ENCODE measurements around the gene CDC34.

DNA sequence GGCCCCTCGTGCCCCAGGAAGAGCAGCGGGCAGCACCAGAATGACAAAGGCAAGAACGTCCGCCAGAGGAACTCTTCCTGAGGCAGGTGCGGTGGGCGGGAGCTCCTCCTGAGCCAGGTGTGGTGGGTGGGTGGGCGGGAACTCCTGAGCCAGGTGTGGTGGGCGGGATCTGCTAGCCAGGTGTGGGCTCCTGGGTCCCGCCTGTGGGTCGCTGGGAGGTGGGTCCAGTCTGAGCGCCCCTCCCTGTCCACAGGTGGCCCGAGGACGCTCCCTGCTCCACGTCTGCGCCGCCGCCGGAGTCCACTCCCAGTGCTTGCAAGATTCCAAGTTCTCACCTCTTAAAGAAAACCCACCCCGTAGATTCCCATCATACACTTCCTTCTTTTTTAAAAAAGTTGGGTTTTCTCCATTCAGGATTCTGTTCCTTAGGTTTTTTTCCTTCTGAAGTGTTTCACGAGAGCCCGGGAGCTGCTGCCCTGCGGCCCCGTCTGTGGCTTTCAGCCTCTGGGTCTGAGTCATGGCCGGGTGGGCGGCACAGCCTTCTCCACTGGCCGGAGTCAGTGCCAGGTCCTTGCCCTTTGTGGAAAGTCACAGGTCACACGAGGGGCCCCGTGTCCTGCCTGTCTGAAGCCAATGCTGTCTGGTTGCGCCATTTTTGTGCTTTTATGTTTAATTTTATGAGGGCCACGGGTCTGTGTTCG is 51.1 kb downstream of the CDC34 start:
- TF ChIP-seq, protein P1, sequence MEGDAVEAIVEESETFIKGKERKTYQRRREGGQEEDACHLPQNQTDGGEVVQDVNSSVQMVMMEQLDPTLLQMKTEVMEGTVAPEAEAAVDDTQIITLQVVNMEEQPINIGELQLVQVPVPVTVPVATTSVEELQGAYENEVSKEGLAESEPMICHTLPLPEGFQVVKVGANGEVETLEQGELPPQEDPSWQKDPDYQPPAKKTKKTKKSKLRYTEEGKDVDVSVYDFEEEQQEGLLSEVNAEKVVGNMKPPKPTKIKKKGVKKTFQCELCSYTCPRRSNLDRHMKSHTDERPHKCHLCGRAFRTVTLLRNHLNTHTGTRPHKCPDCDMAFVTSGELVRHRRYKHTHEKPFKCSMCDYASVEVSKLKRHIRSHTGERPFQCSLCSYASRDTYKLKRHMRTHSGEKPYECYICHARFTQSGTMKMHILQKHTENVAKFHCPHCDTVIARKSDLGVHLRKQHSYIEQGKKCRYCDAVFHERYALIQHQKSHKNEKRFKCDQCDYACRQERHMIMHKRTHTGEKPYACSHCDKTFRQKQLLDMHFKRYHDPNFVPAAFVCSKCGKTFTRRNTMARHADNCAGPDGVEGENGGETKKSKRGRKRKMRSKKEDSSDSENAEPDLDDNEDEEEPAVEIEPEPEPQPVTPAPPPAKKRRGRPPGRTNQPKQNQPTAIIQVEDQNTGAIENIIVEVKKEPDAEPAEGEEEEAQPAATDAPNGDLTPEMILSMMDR (IDR thresholded peaks at IDR 0.05), result no peak
- TF ChIP-seq POLR2A (IDR thresholded peaks at IDR 0.05), result no peak
